ENCODE measurements around the gene TPK1. TPM values are rescaled to one million over a fixed set of nuclear protein-coding genes. Genes with fewer than 3 reads are reported as not detected.

TPK1 gene
- total RNA-seq, 1 donor: 6.9 TPM

GRCh38 chr7:144672869-144673268, 163.0 kb downstream of the TPK1 start:
- no peaks in the 10 kb centered on the region for H3K79me2 ChIP-seq (ENCODE audit: insufficient read depth, low read length)
- no peak overlapping the region for H3K4me2 ChIP-seq (ENCODE audit: insufficient read depth, low read length)
- H3K36me3 ChIP-seq (ENCODE audit: insufficient read depth, low read length): no peaks in the 10 kb centered on the region
- no peak overlapping the region for H3K27ac ChIP-seq (ENCODE audit: low read depth, low read length)
- DNase-seq (ENCODE audit: insufficient read length, low spot score, missing footprints): no peak
- no peaks in the 10 kb centered on the region for H3K9me3 ChIP-seq (ENCODE audit: low read depth, low read length)
- no peaks in the 10 kb centered on the region for H4K20me1 ChIP-seq (ENCODE audit: insufficient read depth, low read length)
- no peak for TF ChIP-seq CTCF (IDR thresholded peaks at IDR 0.05; ENCODE audit: extremely low read depth, low read depth, low read length)
- no peak overlapping the region for H3K4me3 ChIP-seq (ENCODE audit: insufficient read depth, low read length)
- no peaks in the 10 kb centered on the region for H3K4me1 ChIP-seq (ENCODE audit: insufficient read depth, low read length)
- no peak overlapping the region for H2AFZ ChIP-seq (ENCODE audit: low read length)
- no peaks in the 10 kb centered on the region for H3K27me3 ChIP-seq (ENCODE audit: insufficient read depth, low read length)

GRCh38 chr7:144671429-144671828, 164.4 kb downstream of the TPK1 start:
- Histone ChIP-seq H3K4me1 (ENCODE audit: insufficient read depth, low read length) (no peaks in the 10 kb centered on the region), H3K27me3 (ENCODE audit: insufficient read depth, low read length) (no peaks in the 10 kb centered on the region), H4K20me1 (ENCODE audit: insufficient read depth, low read length) (no peaks in the 10 kb centered on the region), H3K27ac (ENCODE audit: low read depth, low read length) (no peak overlapping the region), H2AFZ (ENCODE audit: low read length) (no peak overlapping the region), H3K4me2 (ENCODE audit: insufficient read depth, low read length) (no peak overlapping the region), H3K36me3 (ENCODE audit: insufficient read depth, low read length) (no peaks in the 10 kb centered on the region), H3K4me3 (ENCODE audit: insufficient read depth, low read length) (no peak overlapping the region), H3K9me3 (ENCODE audit: low read depth, low read length) (no peaks in the 10 kb centered on the region), H3K79me2 (ENCODE audit: insufficient read depth, low read length) (no peaks in the 10 kb centered on the region)
- no peak for TF ChIP-seq CTCF (IDR thresholded peaks at IDR 0.05; ENCODE audit: extremely low read depth, low read depth, low read length)
- no peak for DNase-seq (ENCODE audit: insufficient read length, low spot score, missing footprints)

GRCh38 chr7:144670218-144670617, 165.6 kb downstream of the TPK1 start:
- no peak for DNase-seq (ENCODE audit: insufficient read length, low spot score, missing footprints)

GRCh38 chr7:144668503-144668902, 167.3 kb downstream of the TPK1 start:
- H3K36me3 ChIP-seq (ENCODE audit: insufficient read depth, low read length): no peaks in the 10 kb centered on the region
- no peak overlapping the region for H2AFZ ChIP-seq (ENCODE audit: low read length)
- no peaks in the 10 kb centered on the region for H3K9me3 ChIP-seq (ENCODE audit: low read depth, low read length)
- H3K27ac ChIP-seq (ENCODE audit: low read depth, low read length): no peak overlapping the region
- no peaks in the 10 kb centered on the region for H3K79me2 ChIP-seq (ENCODE audit: insufficient read depth, low read length)
- H3K27me3 ChIP-seq (ENCODE audit: insufficient read depth, low read length): no peaks in the 10 kb centered on the region
- no peaks in the 10 kb centered on the region for H4K20me1 ChIP-seq (ENCODE audit: insufficient read depth, low read length)
- H3K4me3 ChIP-seq (ENCODE audit: insufficient read depth, low read length): no peak overlapping the region
- no peak for DNase-seq (ENCODE audit: insufficient read length, low spot score, missing footprints)
- H3K4me1 ChIP-seq (ENCODE audit: insufficient read depth, low read length): no peaks in the 10 kb centered on the region
- no peak overlapping the region for H3K4me2 ChIP-seq (ENCODE audit: insufficient read depth, low read length)
- no peak for TF ChIP-seq CTCF (IDR thresholded peaks at IDR 0.05; ENCODE audit: extremely low read depth, low read depth, low read length)

More at GRCh38 chr7:144670218-144670617, 165.6 kb downstream of the TPK1 start:
- Histone ChIP-seq H2AFZ (ENCODE audit: low read length) (no peak overlapping the region), H4K20me1 (ENCODE audit: insufficient read depth, low read length) (no peaks in the 10 kb centered on the region), H3K9me3 (ENCODE audit: low read depth, low read length) (no peaks in the 10 kb centered on the region), H3K27me3 (ENCODE audit: insufficient read depth, low read length) (no peaks in the 10 kb centered on the region), H3K79me2 (ENCODE audit: insufficient read depth, low read length) (no peaks in the 10 kb centered on the region), H3K27ac (ENCODE audit: low read depth, low read length) (no peak overlapping the region), H3K4me1 (ENCODE audit: insufficient read depth, low read length) (no peaks in the 10 kb centered on the region), H3K4me3 (ENCODE audit: insufficient read depth, low read length) (no peak overlapping the region), H3K36me3 (ENCODE audit: insufficient read depth, low read length) (no peaks in the 10 kb centered on the region), H3K4me2 (ENCODE audit: insufficient read depth, low read length) (no peak overlapping the region)
- peak; percentile 25 for TF ChIP-seq CTCF (IDR thresholded peaks at IDR 0.05; ENCODE audit: extremely low read depth, low read depth, low read length)
